ENCODE measurements around the gene FAM53B.

FAM53B gene

GRCh38 chr10:124705817-124706461 lies 38.2 kb downstream of the FAM53B start:
- no peak for ATAC-seq
- TF ChIP-seq CSRNP3 (CRISPR knock-in tag; IDR thresholded peaks at IDR 0.05) (no peak), TOX (CRISPR knock-in tag; IDR thresholded peaks at IDR 0.05; ENCODE audit: borderline replicate concordance) (no peak), CREB5 (CRISPR knock-in tag; IDR thresholded peaks at IDR 0.05; ENCODE audit: low read depth) (no peak), ZNF565 (CRISPR knock-in tag; conservative IDR thresholded peaks at IDR 0.05; ENCODE audit: low read depth) (no peak), ARNTL (CRISPR knock-in tag; IDR thresholded peaks at IDR 0.05; ENCODE audit: borderline replicate concordance, low read depth) (no peak), ISL1 (CRISPR knock-in tag; IDR thresholded peaks at IDR 0.05) (no peak), PPARA (CRISPR knock-in tag; IDR thresholded peaks at IDR 0.05; ENCODE audit: borderline replicate concordance) (no peak), PATZ1 (CRISPR knock-in tag; IDR thresholded peaks at IDR 0.05; ENCODE audit: borderline replicate concordance) (no peak), OSR1 (CRISPR knock-in tag; IDR thresholded peaks at IDR 0.05) (no peak)

- ATAC-seq, result no peak
- TF ChIP-seq RARB (CRISPR knock-in tag; IDR thresholded peaks at IDR 0.05) (no peak), TCF4 (CRISPR knock-in tag; IDR thresholded peaks at IDR 0.05; ENCODE audit: borderline replicate concordance) (no peak), CREB5 (CRISPR knock-in tag; IDR thresholded peaks at IDR 0.05; ENCODE audit: low read depth) (no peak), ZFP3 (CRISPR knock-in tag; IDR thresholded peaks at IDR 0.05) (no peak), ISL1 (CRISPR knock-in tag; IDR thresholded peaks at IDR 0.05) (no peak)
Observed at GRCh38 chr10:124705381-124705740, 38.8 kb downstream of the FAM53B start.

- no peak for ATAC-seq
- no peak for TF ChIP-seq PATZ1 (CRISPR knock-in tag; IDR thresholded peaks at IDR 0.05; ENCODE audit: borderline replicate concordance)
- TF ChIP-seq CSDC2 (CRISPR knock-in tag; IDR thresholded peaks at IDR 0.05), result no peak
- no peak for TF ChIP-seq TOX (CRISPR knock-in tag; IDR thresholded peaks at IDR 0.05; ENCODE audit: borderline replicate concordance)
- no peak for TF ChIP-seq ZNF8 (CRISPR knock-in tag; IDR thresholded peaks at IDR 0.05)
- no peak for TF ChIP-seq ARNTL (CRISPR knock-in tag; IDR thresholded peaks at IDR 0.05; ENCODE audit: borderline replicate concordance, low read depth)
Observed at GRCh38 chr10:124704428-124705380, 39.5 kb downstream of the FAM53B start.

GRCh38 chr10:124703778-124704427 lies 40.3 kb downstream of the FAM53B start:
- no peak for ATAC-seq
- TF ChIP-seq PATZ1 (CRISPR knock-in tag; IDR thresholded peaks at IDR 0.05; ENCODE audit: borderline replicate concordance) (no peak), POU6F1 (CRISPR knock-in tag; IDR thresholded peaks at IDR 0.05; ENCODE audit: borderline replicate concordance, low read depth) (no peak), SNAI2 (CRISPR knock-in tag; IDR thresholded peaks at IDR 0.05) (no peak), ZNF565 (CRISPR knock-in tag; conservative IDR thresholded peaks at IDR 0.05; ENCODE audit: low read depth) (no peak), ISL1 (CRISPR knock-in tag; IDR thresholded peaks at IDR 0.05) (no peak), ZNF8 (CRISPR knock-in tag; IDR thresholded peaks at IDR 0.05) (no peak), OSR1 (CRISPR knock-in tag; IDR thresholded peaks at IDR 0.05) (no peak), BACH2 (CRISPR knock-in tag; IDR thresholded peaks at IDR 0.05; ENCODE audit: borderline replicate concordance) (no peak), TCF4 (CRISPR knock-in tag; IDR thresholded peaks at IDR 0.05; ENCODE audit: borderline replicate concordance) (no peak), ZFP3 (CRISPR knock-in tag; IDR thresholded peaks at IDR 0.05) (no peak), TOX (CRISPR knock-in tag; IDR thresholded peaks at IDR 0.05; ENCODE audit: borderline replicate concordance) (no peak), CREB5 (CRISPR knock-in tag; IDR thresholded peaks at IDR 0.05; ENCODE audit: low read depth) (no peak)

Measured in SK-N-SH treated with all-trans-retinoic acid at 6 μM for 48 hours (cell line).